HFFc6 (cell line): ENCODE data around the gene CLTCL1. TPM values are rescaled to one million over a fixed set of nuclear protein-coding genes. Genes with fewer than 3 reads are reported as not detected.

Experiments
- DNase-seq: peaks from one replicate; pipeline ENCODE4 v3.0.0-alpha.2; 2018
- H3K27ac Mint-ChIP-seq: 2 replicates; pipeline ENCODE4 v1.8.0; 2020; ENCODE audit warnings: mild to moderate bottlenecking, mixed read lengths
- H3K27me3 Mint-ChIP-seq: 2 replicates; pipeline ENCODE4 v1.8.0; 2021; ENCODE audit warnings: mild to moderate bottlenecking, moderate library complexity, mixed read lengths; ENCODE audit not compliant: insufficient read depth
- H3K36me3 Mint-ChIP-seq: 2 replicates; pipeline ENCODE4 v1.8.0; 2021; ENCODE audit warnings: low read depth, mixed read lengths
- H3K4me1 Mint-ChIP-seq: 2 replicates; pipeline ENCODE4 v1.8.0; 2020; ENCODE audit warnings: low read depth, mixed read lengths
- H3K4me3 Mint-ChIP-seq: 2 replicates; pipeline ENCODE4 v1.8.0; 2020; ENCODE audit warnings: mild to moderate bottlenecking, moderate library complexity, mixed read lengths
- H3K9me3 Mint-ChIP-seq: 2 replicates; pipeline ENCODE4 v1.8.0; 2020; ENCODE audit warnings: mild to moderate bottlenecking, mixed read lengths
- total RNA-seq, 6 experiments: library from RNA; stranded (reverse); fragmentation: NEBNext Ultra II Directional; extraction: Animal tissue kit (Norgen Biotek cat#: 25700); gene quantifications; 2 replicates in 1 of 6; 3 replicates in 5 of 6; pipeline ENCODE4 v1.2.3, GENCODE V29; 2021
- TF ChIP-seq, protein P1 (sequence below): fragments of 200-600 bp; sonication (generic); IDR thresholded peaks from 2 replicates; pipeline ENCODE4 v1.5.0; 2021; ENCODE audit warnings: antibody characterized with exemption, mild to moderate bottlenecking

Gene CLTCL1
- total RNA-seq, 6 experiments from 2014 or later, result 6.3 to 9.0 (median 7.3) TPM

DNA sequence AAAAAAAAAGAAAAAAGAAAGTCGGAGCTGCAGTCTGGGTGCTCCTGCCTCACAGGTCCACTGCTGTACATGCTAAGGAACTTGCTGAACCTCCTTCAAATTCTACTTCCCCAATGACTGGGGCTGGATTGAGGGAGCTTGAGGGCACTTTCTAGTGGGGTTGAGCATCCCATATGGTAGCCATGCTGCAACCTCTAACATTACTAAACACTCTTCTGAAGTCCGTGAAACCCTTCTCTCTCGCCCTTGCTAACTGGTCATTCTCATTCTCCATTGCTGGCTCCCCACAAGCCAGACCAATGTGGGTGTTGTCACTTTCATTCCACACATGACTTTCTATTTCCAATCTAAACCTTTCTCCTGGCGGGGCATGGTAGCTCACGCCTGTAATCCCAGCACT lies 148.3 kb downstream of the CLTCL1 start:
- peaks cover 8% of the 10 kb centered on the region for H3K36me3 Mint-ChIP-seq
- peak overlapping the region; percentile 96 for H3K4me3 Mint-ChIP-seq
- TF ChIP-seq, protein P1, sequence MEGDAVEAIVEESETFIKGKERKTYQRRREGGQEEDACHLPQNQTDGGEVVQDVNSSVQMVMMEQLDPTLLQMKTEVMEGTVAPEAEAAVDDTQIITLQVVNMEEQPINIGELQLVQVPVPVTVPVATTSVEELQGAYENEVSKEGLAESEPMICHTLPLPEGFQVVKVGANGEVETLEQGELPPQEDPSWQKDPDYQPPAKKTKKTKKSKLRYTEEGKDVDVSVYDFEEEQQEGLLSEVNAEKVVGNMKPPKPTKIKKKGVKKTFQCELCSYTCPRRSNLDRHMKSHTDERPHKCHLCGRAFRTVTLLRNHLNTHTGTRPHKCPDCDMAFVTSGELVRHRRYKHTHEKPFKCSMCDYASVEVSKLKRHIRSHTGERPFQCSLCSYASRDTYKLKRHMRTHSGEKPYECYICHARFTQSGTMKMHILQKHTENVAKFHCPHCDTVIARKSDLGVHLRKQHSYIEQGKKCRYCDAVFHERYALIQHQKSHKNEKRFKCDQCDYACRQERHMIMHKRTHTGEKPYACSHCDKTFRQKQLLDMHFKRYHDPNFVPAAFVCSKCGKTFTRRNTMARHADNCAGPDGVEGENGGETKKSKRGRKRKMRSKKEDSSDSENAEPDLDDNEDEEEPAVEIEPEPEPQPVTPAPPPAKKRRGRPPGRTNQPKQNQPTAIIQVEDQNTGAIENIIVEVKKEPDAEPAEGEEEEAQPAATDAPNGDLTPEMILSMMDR, result no peak
- peaks cover 10% of the 10 kb centered on the region for H3K27me3 Mint-ChIP-seq
- H3K9me3 Mint-ChIP-seq, result no peaks in the 10 kb centered on the region
- H3K27ac Mint-ChIP-seq, result no peak overlapping the region
- DNase-seq, result no peak
- peaks cover 18% of the 10 kb centered on the region for H3K4me1 Mint-ChIP-seq

DNA sequence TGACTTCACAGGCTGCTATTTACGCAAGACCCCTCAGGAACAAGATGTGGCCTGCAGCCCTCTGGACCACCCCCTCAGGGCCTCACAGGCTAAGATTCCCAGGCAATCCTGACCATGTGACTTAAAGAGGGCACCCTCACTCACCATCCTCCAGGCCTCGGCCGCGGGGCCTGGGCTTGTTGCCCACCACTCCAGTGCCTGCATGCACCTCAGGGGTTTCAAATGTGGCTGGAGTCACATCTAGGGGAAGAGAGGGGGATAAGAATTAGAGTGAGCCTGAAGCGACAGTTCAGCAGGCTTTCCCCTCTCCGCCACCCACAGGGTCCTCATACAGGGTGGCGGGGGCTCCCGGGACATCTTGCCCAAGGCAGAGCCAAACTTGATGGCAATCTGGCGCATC lies 149.1 kb downstream of the CLTCL1 start:
- H3K4me3 Mint-ChIP-seq, result no peak overlapping the region
- no peak for DNase-seq

DNA sequence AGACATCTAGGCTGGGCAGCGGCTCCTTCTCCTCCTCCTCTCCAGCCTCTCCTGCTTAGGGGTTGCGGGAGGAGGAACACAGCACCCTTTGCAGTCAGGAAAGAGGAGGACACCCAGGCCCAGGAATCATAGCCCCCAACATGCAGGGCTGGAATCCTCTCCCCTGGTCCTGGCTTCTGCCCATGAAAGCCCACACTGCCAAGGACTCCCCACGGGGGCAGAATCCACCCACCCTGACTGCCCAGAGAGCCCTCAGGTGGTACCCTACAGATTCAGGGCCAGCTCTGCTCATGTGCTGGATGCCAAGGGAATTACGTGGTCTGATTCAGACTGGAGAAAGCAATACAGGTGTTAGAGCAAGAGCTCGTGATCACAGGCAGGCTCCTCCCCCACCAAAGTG lies 151.5 kb downstream of the CLTCL1 start:
- Mint-ChIP-seq H3K9me3 (no peaks in the 10 kb centered on the region), H3K4me1 (peaks cover 18% of the 10 kb centered on the region), H3K36me3 (peaks cover 19% of the 10 kb centered on the region), H3K27ac (no peak overlapping the region), H3K27me3 (no peaks in the 10 kb centered on the region; the same call in 1 of the 2 replicates), H3K4me3 (no peak overlapping the region)
- DNase-seq, result no peak
- TF ChIP-seq, protein P1, result no peak

More for the DNA sequence above, 149.1 kb downstream of the CLTCL1 start:
- Mint-ChIP-seq H3K4me1 (peaks cover 18% of the 10 kb centered on the region), H3K27ac (no peak overlapping the region), H3K27me3 (peaks cover 7% of the 10 kb centered on the region), H3K36me3 (peaks cover 8% of the 10 kb centered on the region), H3K9me3 (no peaks in the 10 kb centered on the region)
- TF ChIP-seq, protein P1, result no peak

DNA sequence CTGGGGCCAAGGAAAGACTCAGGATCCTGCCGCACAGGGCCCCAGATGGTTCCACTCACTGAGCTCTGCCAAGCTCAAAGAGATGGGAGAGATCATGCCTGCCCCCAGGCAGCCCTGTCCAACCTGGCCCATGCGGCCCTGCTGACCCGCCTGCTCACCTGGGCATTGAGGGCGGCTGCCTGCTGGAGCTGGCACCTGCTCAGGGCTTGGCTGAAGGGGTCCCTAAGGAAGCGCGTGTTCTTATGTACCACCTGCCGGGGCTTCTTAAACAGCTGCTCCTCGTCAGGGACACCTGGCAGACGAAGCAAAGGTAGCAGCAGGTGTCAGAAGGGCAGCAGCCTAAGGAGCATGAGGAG lies 152.5 kb downstream of the CLTCL1 start:
- Mint-ChIP-seq H3K4me3 (no peak overlapping the region), H3K9me3 (no peaks in the 10 kb centered on the region), H3K4me1 (peaks cover 8% of the 10 kb centered on the region), H3K27ac (no peak overlapping the region), H3K27me3 (no peaks in the 10 kb centered on the region; the same call in 1 of the 2 replicates), H3K36me3 (peaks cover 16% of the 10 kb centered on the region)
- TF ChIP-seq, protein P1, result no peak
- DNase-seq, result no peak

DNA sequence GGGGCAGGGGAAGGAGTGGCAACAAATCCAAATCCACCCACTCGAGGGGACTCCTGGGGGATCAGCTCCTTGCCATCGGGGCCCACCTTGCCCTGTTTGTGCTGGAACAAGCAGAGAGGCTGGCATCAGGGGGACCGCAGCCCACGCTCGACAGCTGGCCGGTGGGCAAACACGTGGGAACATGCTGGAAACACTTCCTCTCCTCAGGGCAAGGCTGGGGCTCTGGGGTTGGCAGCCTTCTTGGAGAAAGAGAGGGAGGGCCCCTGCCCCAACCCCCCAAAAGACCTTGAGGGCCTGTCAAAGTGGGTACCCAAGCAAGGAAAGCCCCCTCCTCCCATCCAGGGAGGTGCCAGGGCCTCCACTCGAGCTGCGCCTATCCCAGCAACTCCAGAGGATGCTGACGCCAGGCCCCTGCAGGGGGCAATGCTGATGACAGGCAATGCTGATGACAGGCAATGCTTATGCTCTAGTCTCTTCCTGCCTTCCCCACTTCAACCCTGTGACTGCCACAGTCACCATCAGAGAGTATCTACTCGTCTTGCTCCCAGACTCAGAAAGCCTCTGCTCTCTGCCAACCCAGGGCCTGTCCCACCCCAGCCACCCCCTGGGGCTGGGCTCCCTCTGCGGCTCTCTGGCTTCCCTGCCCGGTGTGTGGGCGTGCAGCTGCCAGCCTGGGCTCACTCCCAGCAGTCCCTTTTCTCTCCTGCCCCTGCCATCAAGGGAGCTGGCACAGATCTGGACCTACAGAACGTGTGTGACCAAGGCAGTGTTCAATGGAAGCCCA lies 153.1 kb downstream of the CLTCL1 start:
- TF ChIP-seq, protein P1, result no peak
- DNase-seq, result no peak
- peaks cover 2% of the 10 kb centered on the region; the same call in 1 of the 2 replicates for H3K4me1 Mint-ChIP-seq
- H3K4me3 Mint-ChIP-seq, result no peak overlapping the region
- no peaks in the 10 kb centered on the region for H3K9me3 Mint-ChIP-seq
- H3K27ac Mint-ChIP-seq, result no peak overlapping the region
- H3K27me3 Mint-ChIP-seq, result no peaks in the 10 kb centered on the region
- H3K36me3 Mint-ChIP-seq, result peaks cover 12% of the 10 kb centered on the region
